GM12878 (cell line): ENCODE data around the gene NYAP1. TPM values are rescaled to one million over a fixed set of nuclear protein-coding genes. Genes with fewer than 3 reads are reported as not detected.
A peak's percentile ranks its signal among the peaks of the same experiment; 100 is the strongest.

Experiments used
- CREB1 ChIP-seq: IDR thresholded peaks from 2 replicates; pipeline ENCODE4 v1.6.1; 2012; ENCODE audit warnings: low read depth, mild to moderate bottlenecking, inconsistent platforms
- FOXK2 ChIP-seq: fragments of 450-650 bp; IDR thresholded peaks from 2 replicates; pipeline ENCODE4 v1.6.1; 2017; ENCODE audit warnings: mild to moderate bottlenecking, moderate library complexity
- HDGF ChIP-seq: fragments of 450-650 bp; IDR thresholded peaks from 2 replicates; pipeline ENCODE4 v1.6.1; 2016; ENCODE audit warnings: antibody characterized with exemption
- KAT2A ChIP-seq: conservative IDR thresholded peaks from 2 replicates; pipeline ENCODE4 v1.6.1; 2011; ENCODE audit warnings: low read depth, low read length; ENCODE audit not compliant: control insufficient read depth
- MEF2A ChIP-seq: IDR thresholded peaks from 2 replicates; pipeline ENCODE4 v1.6.1; 2011; ENCODE audit warnings: low read depth, mild to moderate bottlenecking, low read length, moderate library complexity; ENCODE audit not compliant: insufficient read depth
- MEF2B ChIP-seq: fragments of 450-650 bp; IDR thresholded peaks from 2 replicates; pipeline ENCODE4 v1.6.1; 2018; ENCODE audit warnings: mild to moderate bottlenecking, moderate library complexity; ENCODE audit not compliant: partially characterized antibody, poor library complexity, severe bottlenecking
- RAD21 ChIP-seq: IDR thresholded peaks from 2 replicates; pipeline ENCODE4 v1.6.1; 2011; ENCODE audit warnings: mild to moderate bottlenecking, low read depth, low read length, moderate library complexity; ENCODE audit not compliant: insufficient read depth
- polyA plus RNA-seq, 11 experiments: library from polyadenylated mRNA; depleted of rRNA in 4 of 11; unstranded in 6 of 11; stranded (reverse) in 5 of 11; fragments of >200 nt; fragmentation: Nextera tagmentation in 4 of 11; fragmentation: Illumina TruSeq in 1 of 11; extraction: Ambion mirVana in 4 of 11; extraction: Trizol in 1 of 11; gene quantifications; 1 replicate in 1 of 11; 2 replicates in 10 of 11; pipeline versions ENCODE4 v1.2.1 to v1.2.3, GENCODE V29; 2011 to 2016; ENCODE audit warnings: inconsistent platforms in 2 of 11, missing spikeins in 2 of 11, low read depth in 1 of 11
- total RNA-seq, 4 experiments: library from RNA; depleted of rRNA in 3 of 4; stranded (reverse); fragments of >200 nt in 3 of 4; fragmentation: Illumina TruSeq in 1 of 4; extraction: Trizol in 1 of 4; gene quantifications; 2 replicates each; pipeline versions ENCODE4 v1.2.1 to v1.2.3, GENCODE V29; 2013 to 2021
- TF ChIP-seq, protein P1 (sequence below): fragments of 150-350 bp; IDR thresholded peaks from 2 replicates; pipeline ENCODE4 v1.6.1; 2016; ENCODE audit warnings: low read depth, low read length
- TF ChIP-seq, protein P2 (sequence below): IDR thresholded peaks from 2 replicates; pipeline ENCODE4 v1.6.1; 2011; ENCODE audit warnings: borderline replicate concordance, low read depth, mild to moderate bottlenecking, moderate library complexity, mixed read lengths, low read length; ENCODE audit not compliant: insufficient read depth; ENCODE audit errors: extremely low read length
- TF ChIP-seq, protein P3 (sequence below): fragments of 450-650 bp; IDR thresholded peaks from 2 replicates; pipeline ENCODE4 v1.6.1; 2018; ENCODE audit warnings: mild to moderate bottlenecking, low read depth, moderate library complexity; ENCODE audit not compliant: partially characterized antibody
- TF ChIP-seq, protein P4 (sequence below), 3 experiments: IDR thresholded peaks in 2 of 3; conservative IDR thresholded peaks in 1 of 3; 2 replicates each; pipeline ENCODE4 v1.5.1; 2011; ENCODE audit warnings: low read depth in 3 of 3, low read length in 3 of 3, mild to moderate bottlenecking in 3 of 3, control low read depth in 2 of 3, moderate library complexity in 2 of 3, inconsistent platforms in 1 of 3, mixed read lengths in 1 of 3; ENCODE audit not compliant: control insufficient read depth in 2 of 3, insufficient read depth in 1 of 3; ENCODE audit errors: extremely low read depth in 1 of 3
- TF ChIP-seq, protein P5 (sequence below): fragments of 450-650 bp; IDR thresholded peaks from 2 replicates; pipeline ENCODE4 v1.6.1; 2018; ENCODE audit warnings: borderline replicate concordance, mild to moderate bottlenecking; ENCODE audit not compliant: partially characterized antibody

NYAP1 gene
- total and polyA plus RNA-seq, 10 of the 15 experiments (the other 5 are each of a cell fraction or from before 2014, with no cell fraction given), result 0.04 to 0.28 (median 0.11) TPM; not detected in 6

DNA sequence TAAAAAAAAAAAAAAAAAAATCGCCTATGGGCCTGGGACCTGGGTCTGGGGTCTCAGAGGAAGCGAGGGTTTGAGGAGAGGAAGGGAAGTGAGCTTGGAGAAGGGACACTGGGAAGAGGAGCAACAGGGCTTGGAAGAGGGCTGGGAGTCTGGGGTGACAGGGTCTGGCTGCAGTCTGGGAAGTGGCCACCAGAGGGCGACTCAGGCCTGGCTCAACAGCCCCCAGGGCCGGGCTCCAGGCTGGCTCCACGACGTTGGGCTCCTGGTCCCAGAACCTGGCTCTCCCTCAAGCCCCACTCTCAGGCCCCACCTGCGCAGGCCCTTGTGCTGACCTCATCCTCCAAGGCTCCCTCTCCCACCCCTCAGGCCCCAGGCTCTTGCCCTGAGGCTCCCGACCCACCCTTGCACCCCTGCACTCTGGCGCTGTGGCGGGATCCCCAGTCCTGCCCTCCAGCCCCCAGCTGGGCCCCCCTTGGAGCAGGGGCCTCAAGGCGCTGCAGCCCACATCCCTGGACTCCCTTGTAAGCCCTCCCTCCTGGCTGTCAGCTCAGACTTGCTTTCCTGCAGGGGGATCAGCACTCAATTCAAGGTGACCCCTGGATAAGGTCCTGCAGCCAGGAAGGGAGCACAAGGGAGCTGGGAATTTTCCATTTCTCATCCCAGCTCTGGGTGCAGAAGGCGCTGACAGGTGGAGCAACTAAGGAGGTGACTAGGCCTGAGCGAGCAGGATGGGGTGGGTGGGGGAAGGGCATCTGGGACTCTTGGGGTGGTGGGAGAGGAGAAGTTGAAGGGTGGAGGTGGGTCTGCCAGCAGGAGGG lies 14.3 kb upstream of the NYAP1 start (continued):
- TF ChIP-seq, protein P1, sequence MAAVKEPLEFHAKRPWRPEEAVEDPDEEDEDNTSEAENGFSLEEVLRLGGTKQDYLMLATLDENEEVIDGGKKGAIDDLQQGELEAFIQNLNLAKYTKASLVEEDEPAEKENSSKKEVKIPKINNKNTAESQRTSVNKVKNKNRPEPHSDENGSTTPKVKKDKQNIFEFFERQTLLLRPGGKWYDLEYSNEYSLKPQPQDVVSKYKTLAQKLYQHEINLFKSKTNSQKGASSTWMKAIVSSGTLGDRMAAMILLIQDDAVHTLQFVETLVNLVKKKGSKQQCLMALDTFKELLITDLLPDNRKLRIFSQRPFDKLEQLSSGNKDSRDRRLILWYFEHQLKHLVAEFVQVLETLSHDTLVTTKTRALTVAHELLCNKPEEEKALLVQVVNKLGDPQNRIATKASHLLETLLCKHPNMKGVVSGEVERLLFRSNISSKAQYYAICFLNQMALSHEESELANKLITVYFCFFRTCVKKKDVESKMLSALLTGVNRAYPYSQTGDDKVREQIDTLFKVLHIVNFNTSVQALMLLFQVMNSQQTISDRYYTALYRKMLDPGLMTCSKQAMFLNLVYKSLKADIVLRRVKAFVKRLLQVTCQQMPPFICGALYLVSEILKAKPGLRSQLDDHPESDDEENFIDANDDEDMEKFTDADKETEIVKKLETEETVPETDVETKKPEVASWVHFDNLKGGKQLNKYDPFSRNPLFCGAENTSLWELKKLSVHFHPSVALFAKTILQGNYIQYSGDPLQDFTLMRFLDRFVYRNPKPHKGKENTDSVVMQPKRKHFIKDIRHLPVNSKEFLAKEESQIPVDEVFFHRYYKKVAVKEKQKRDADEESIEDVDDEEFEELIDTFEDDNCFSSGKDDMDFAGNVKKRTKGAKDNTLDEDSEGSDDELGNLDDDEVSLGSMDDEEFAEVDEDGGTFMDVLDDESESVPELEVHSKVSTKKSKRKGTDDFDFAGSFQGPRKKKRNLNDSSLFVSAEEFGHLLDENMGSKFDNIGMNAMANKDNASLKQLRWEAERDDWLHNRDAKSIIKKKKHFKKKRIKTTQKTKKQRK, result no peak
- TF ChIP-seq, protein P2, sequence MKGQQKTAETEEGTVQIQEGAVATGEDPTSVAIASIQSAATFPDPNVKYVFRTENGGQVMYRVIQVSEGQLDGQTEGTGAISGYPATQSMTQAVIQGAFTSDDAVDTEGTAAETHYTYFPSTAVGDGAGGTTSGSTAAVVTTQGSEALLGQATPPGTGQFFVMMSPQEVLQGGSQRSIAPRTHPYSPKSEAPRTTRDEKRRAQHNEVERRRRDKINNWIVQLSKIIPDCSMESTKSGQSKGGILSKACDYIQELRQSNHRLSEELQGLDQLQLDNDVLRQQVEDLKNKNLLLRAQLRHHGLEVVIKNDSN, result no peak
- TF ChIP-seq RAD21 (peak; percentile 85), CREB1 (no peak), FOXK2 (no peak), MEF2B (no peak), MEF2A (no peak), KAT2A (no peak), HDGF (peak; percentile 72; the same call in 1 of the 2 replicates)
- TF ChIP-seq, protein P3, sequence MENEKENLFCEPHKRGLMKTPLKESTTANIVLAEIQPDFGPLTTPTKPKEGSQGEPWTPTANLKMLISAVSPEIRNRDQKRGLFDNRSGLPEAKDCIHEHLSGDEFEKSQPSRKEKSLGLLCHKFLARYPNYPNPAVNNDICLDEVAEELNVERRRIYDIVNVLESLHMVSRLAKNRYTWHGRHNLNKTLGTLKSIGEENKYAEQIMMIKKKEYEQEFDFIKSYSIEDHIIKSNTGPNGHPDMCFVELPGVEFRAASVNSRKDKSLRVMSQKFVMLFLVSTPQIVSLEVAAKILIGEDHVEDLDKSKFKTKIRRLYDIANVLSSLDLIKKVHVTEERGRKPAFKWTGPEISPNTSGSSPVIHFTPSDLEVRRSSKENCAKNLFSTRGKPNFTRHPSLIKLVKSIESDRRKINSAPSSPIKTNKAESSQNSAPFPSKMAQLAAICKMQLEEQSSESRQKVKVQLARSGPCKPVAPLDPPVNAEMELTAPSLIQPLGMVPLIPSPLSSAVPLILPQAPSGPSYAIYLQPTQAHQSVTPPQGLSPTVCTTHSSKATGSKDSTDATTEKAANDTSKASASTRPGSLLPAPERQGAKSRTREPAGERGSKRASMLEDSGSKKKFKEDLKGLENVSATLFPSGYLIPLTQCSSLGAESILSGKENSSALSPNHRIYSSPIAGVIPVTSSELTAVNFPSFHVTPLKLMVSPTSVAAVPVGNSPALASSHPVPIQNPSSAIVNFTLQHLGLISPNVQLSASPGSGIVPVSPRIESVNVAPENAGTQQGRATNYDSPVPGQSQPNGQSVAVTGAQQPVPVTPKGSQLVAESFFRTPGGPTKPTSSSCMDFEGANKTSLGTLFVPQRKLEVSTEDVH, result no peak
- TF ChIP-seq, protein P4, sequence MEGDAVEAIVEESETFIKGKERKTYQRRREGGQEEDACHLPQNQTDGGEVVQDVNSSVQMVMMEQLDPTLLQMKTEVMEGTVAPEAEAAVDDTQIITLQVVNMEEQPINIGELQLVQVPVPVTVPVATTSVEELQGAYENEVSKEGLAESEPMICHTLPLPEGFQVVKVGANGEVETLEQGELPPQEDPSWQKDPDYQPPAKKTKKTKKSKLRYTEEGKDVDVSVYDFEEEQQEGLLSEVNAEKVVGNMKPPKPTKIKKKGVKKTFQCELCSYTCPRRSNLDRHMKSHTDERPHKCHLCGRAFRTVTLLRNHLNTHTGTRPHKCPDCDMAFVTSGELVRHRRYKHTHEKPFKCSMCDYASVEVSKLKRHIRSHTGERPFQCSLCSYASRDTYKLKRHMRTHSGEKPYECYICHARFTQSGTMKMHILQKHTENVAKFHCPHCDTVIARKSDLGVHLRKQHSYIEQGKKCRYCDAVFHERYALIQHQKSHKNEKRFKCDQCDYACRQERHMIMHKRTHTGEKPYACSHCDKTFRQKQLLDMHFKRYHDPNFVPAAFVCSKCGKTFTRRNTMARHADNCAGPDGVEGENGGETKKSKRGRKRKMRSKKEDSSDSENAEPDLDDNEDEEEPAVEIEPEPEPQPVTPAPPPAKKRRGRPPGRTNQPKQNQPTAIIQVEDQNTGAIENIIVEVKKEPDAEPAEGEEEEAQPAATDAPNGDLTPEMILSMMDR (IDR thresholded peaks at IDR 0.05 in 2 of 3, conservative IDR thresholded peaks at IDR 0.05 in 1 of 3; ENCODE audit: control insufficient read depth in 2 of 3, extremely low read depth in 1 of 3, insufficient read depth in 1 of 3, low read depth in 3 of 3, low read length in 3 of 3), result peak; percentile 95 to 96 (median 96)
- TF ChIP-seq, protein P5, sequence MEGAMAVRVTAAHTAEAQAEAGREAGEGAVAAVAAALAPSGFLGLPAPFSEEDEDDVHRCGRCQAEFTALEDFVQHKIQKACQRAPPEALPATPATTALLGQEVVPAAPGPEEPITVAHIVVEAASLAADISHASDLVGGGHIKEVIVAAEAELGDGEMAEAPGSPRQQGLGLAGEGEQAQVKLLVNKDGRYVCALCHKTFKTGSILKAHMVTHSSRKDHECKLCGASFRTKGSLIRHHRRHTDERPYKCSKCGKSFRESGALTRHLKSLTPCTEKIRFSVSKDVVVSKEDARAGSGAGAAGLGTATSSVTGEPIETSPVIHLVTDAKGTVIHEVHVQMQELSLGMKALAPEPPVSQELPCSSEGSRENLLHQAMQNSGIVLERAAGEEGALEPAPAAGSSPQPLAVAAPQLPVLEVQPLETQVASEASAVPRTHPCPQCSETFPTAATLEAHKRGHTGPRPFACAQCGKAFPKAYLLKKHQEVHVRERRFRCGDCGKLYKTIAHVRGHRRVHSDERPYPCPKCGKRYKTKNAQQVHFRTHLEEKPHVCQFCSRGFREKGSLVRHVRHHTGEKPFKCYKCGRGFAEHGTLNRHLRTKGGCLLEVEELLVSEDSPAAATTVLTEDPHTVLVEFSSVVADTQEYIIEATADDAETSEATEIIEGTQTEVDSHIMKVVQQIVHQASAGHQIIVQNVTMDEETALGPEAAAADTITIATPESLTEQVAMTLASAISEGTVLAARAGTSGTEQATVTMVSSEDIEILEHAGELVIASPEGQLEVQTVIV, result no peak
